ENCODE results near the gene SIGLEC7. TPM values are rescaled to one million over a fixed set of nuclear protein-coding genes. Genes with fewer than 3 reads are reported as not detected.

Gene SIGLEC7
- total RNA-seq, 4 donors from 2014 or later, result 0.54 to 1.0 TPM; not detected in 2

DNA sequence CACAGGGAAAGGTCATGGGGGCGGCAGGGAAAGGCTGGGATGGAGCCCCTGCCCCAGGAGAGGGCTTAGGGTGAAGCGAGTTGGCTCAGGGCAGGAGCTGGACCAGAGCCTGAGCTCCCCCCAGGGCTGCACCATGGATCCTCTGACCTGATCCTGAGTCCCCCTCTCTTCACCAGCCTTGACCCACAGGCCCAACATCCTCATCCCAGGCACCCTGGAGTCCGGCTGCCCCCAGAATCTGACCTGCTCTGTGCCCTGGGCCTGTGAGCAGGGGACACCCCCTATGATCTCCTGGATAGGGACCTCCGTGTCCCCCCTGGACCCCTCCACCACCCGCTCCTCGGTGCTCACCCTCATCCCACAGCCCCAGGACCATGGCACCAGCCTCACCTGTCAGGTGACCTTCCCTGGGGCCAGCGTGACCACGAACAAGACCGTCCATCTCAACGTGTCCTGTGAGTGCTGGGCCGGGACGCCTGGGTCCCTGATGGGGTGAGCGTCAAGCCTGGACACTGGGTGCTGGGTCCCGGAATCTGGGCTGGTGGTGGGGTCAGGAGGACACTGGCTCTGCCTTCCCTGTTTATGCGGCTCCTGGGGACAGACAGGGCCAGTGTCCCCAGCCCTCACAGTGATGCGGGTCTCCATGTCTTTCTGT, 16.6 kb upstream of the SIGLEC7 start:
- Histone ChIP-seq H3K4me3 (replicated peaks in 1 of 3) (no peak overlapping the region), H3K4me1 (peaks cover 0 to 7% of the 10 kb centered on the region in 2 donors), H3K27me3 (no peaks in the 10 kb centered on the region), H3K9me3 (no peaks in the 10 kb centered on the region), H3K27ac (no peak overlapping the region), H3K36me3 (no peaks in the 10 kb centered on the region)
- intact Hi-C loops (cut with DNase I), result no loop called here
- 83 to 91% methylated on average over 11 to 16 of the region's 16 CpGs for WGBS, 2 donors
- TF ChIP-seq CTCF (IDR thresholded peaks at IDR 0.05) (no peak), POLR2A (IDR thresholded peaks at IDR 0.05) (no peak)
- DNase-seq, result no peak

- Histone ChIP-seq H3K4me1 (peaks cover 0 to 7% of the 10 kb centered on the region in 2 donors), H3K27me3 (no peaks in the 10 kb centered on the region), H3K9me3 (no peaks in the 10 kb centered on the region), H3K27ac (no peak overlapping the region), H3K4me3 (replicated peaks in 1 of 3) (no peak overlapping the region), H3K36me3 (no peaks in the 10 kb centered on the region)
- intact Hi-C loops (cut with DNase I), result no loop called here
- WGBS, 2 donors, result 65 to 69% methylated on average over 3 to 6 of the region's 6 CpGs
- TF ChIP-seq POLR2A (IDR thresholded peaks at IDR 0.05), result no peak
- no peak for TF ChIP-seq CTCF (IDR thresholded peaks at IDR 0.05)
- no peak for DNase-seq
These were observed 15.1 kb upstream of the SIGLEC7 start for GRCh38 chr19:51127032-51127431.

DNA sequence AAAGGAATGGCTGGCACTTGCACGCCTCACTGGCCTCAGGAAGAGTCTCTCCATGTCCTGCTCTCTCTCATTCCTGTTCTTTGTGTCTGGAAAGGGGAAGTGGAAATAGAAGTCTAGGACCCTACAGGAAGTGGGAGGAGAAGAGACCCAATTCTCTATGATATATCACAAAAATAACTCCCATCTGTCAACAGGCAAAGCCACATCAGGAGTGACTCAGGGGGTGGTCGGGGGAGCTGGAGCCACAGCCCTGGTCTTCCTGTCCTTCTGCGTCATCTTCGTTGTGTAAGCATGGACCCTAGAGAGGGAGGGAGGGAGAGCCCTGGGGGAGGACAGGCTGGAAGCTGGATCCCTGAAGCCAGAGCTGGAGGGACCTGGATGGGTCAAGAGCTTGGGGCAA, 14.3 kb upstream of the SIGLEC7 start:
- Histone ChIP-seq H3K9me3 (no peaks in the 10 kb centered on the region), H3K27me3 (peaks cover 4% of the 10 kb centered on the region), H3K27ac (no peak overlapping the region), H3K36me3 (no peaks in the 10 kb centered on the region), H3K4me3 (replicated peaks in 1 of 3) (no peak overlapping the region), H3K4me1 (peaks cover 0 to 7% of the 10 kb centered on the region in 2 donors)
- TF ChIP-seq POLR2A (IDR thresholded peaks at IDR 0.05), result no peak
- no peak for TF ChIP-seq CTCF (IDR thresholded peaks at IDR 0.05)
- WGBS, 2 donors, result 79 to 83% methylated on average over 4 of the region's 4 CpGs
- DNase-seq, result no peak
- intact Hi-C loops (cut with DNase I), result no loop called here

DNA sequence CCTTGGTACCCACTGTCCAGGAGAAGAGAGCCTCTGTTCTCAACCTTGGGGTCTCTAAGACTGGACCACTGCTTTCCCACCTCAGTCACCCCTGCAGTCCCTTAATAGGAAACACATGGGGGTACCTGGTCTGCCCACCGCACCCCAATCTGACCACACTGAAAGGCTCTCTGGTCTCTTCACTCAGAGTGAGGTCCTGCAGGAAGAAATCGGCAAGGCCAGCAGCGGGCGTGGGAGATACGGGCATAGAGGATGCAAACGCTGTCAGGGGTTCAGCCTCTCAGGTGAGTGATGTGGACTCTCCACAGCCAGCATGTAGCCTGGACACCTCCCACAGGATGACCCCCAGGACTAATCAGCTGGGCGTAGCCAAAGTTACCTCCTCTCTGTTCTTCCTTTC, 13.9 kb upstream of the SIGLEC7 start:
- no peak for TF ChIP-seq CTCF (IDR thresholded peaks at IDR 0.05)
- no peak for TF ChIP-seq POLR2A (IDR thresholded peaks at IDR 0.05)
- Histone ChIP-seq H3K36me3 (no peaks in the 10 kb centered on the region), H3K4me3 (replicated peaks in 1 of 3) (no peak overlapping the region), H3K4me1 (peaks cover 0 to 7% of the 10 kb centered on the region in 2 donors), H3K27me3 (peaks cover 5% of the 10 kb centered on the region), H3K27ac (no peak overlapping the region), H3K9me3 (no peaks in the 10 kb centered on the region)
- intact Hi-C loops (cut with DNase I), result no loop called here
- no peak for DNase-seq
- WGBS, 2 donors, result 92 to 96% methylated on average over 5 to 7 of the region's 7 CpGs

DNA sequence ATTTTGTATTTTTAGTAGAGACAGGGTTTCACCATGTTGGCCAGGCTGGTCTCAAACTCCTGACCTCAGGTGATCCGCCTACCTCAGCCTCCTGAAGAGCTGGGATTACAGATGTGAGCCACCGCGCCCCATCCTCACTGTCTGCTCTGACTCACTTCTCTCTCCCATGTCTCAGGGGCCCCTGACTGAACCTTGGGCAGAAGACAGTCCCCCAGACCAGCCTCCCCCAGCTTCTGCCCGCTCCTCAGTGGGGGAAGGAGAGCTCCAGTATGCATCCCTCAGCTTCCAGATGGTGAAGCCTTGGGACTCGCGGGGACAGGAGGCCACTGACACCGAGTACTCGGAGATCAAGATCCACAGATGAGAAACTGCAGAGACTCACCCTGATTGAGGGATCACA, 12.4 kb upstream of the SIGLEC7 start:
- Histone ChIP-seq H3K27me3 (peaks cover 5% of the 10 kb centered on the region), H3K4me1 (peaks cover 0 to 7% of the 10 kb centered on the region in 2 donors), H3K4me3 (replicated peaks in 1 of 3) (no peak overlapping the region), H3K27ac (no peak overlapping the region), H3K36me3 (no peaks in the 10 kb centered on the region), H3K9me3 (no peaks in the 10 kb centered on the region)
- TF ChIP-seq POLR2A (IDR thresholded peaks at IDR 0.05) (no peak), CTCF (IDR thresholded peaks at IDR 0.05) (no peak)
- intact Hi-C loops (cut with DNase I), result no loop called here
- DNase-seq, result no peak
- 89 to 96% methylated on average over 8 of the region's 8 CpGs for WGBS, 2 donors

Measured in thyroid gland (tissue), 4 donors.